NCI-H146 (cell line): ENCODE results near the gene PKP4.

ENCODE experiments used
- DNase-seq: peaks from one replicate; lab custom pipeline; 2025; lab: John Stamatoyannopoulos, UW

The PKP4 gene

GRCh38 chr2:158716921-158717320 is 260.2 kb downstream of the PKP4 start:
- DNase-seq = no peak

GRCh38 chr2:158717366-158718195 is 260.8 kb downstream of the PKP4 start:
- no peak for DNase-seq

GRCh38 chr2:158718196-158718585 is 261.4 kb downstream of the PKP4 start:
- DNase-seq = no peak

- no peak for DNase-seq
Observed at GRCh38 chr2:158718851-158719250, 262.1 kb downstream of the PKP4 start.

- no peak for DNase-seq
Observed at GRCh38 chr2:158719403-158719802, 262.7 kb downstream of the PKP4 start.

- no peak for DNase-seq
Observed at GRCh38 chr2:158722266-158723105, 265.7 kb downstream of the PKP4 start.

GRCh38 chr2:158723181-158723838 is 266.6 kb downstream of the PKP4 start:
- no peak for DNase-seq

- DNase-seq = peak; percentile 93
Observed at GRCh38 chr2:158723921-158724802, 267.4 kb downstream of the PKP4 start.

- peak; percentile 47 for DNase-seq
Observed at GRCh38 chr2:158724803-158725381, 268.1 kb downstream of the PKP4 start.

- DNase-seq = peak; percentile 68
Observed at GRCh38 chr2:158725441-158725891, 268.7 kb downstream of the PKP4 start.

GRCh38 chr2:158726911-158727592 is 270.3 kb downstream of the PKP4 start:
- DNase-seq = peak; percentile 31

GRCh38 chr2:158728422-158728821 is 271.7 kb downstream of the PKP4 start:
- no peak for DNase-seq

- no peak for DNase-seq
Observed at GRCh38 chr2:158729451-158729850, 272.7 kb downstream of the PKP4 start.

- no peak for DNase-seq
Observed at GRCh38 chr2:158729873-158730620, 273.3 kb downstream of the PKP4 start.

GRCh38 chr2:158730621-158731140 is 273.9 kb downstream of the PKP4 start:
- DNase-seq = no peak

- DNase-seq = no peak
Observed at GRCh38 chr2:158731386-158731785, 274.6 kb downstream of the PKP4 start.
